ENCODE data around the gene MIER1.

GRCh38 chr1:66889030-66889429 is 35.8 kb upstream of the MIER1 start:
- no peak for TF ChIP-seq CTCF (tag by site-specific recombination; IDR thresholded peaks at IDR 0.05)
- no peak for TF ChIP-seq MZF1 (tag by site-specific recombination; IDR thresholded peaks at IDR 0.05; ENCODE audit: borderline replicate concordance)
- no peak for TF ChIP-seq GFI1B (tag by site-specific recombination; IDR thresholded peaks at IDR 0.05)

All from HEK293 (cell line).